ENCODE data around the gene NHSL2.

Gene NHSL2

DNA sequence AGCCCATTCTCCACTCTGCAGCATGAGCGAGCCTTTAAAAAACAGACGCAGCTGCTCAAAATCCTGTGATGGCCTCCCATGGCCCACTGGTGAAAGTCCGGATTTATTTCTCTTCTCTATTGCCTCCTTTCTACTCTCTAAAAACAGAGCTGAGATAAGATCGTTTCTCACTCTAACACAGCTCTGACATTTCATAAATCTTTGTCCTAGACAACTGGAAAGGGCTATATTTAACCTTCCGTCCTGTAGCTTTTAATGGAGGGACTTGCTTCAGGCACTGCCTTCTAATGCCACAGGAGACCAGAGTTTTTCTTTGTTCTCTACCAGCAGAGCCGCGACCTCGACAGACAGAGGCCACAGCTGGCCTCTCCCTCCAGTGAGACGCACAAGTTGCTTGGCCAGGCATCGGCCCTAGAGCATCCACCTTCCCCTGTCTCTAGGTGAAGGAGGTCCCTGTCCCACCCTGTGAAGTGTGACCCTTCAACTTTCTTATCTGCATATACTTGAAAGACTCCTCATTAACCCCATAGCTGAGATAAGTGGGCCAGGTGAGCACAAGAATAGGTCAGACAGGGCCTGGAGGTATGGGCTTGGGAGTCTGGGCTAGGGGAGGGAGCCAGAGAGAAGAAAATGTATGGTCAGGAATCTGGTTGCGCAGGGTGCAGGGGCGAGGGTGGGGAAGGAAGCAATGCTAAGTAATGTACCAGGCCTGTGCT is 171.1 kb downstream of the NHSL2 start:
- DNase-seq, result no peak

DNA sequence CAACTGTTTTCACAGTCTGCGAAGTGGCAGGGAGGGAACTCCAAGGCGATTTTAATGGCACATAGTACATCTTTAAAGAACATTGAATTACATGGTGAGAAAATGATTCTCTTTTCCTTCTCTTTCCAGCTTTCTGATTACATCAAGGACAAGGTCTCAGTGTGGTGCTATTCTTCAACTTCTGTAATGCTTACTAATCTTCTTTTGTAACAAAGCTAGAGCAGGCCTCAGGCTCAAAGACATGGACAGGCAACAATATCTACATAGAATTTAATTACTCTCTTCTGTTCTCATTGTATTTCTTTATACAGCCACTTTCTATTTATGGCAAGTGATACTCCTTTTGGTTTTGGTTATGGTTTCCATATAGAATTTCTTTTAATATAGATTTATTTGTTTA is 172.6 kb downstream of the NHSL2 start:
- DNase-seq, result no peak

DNA sequence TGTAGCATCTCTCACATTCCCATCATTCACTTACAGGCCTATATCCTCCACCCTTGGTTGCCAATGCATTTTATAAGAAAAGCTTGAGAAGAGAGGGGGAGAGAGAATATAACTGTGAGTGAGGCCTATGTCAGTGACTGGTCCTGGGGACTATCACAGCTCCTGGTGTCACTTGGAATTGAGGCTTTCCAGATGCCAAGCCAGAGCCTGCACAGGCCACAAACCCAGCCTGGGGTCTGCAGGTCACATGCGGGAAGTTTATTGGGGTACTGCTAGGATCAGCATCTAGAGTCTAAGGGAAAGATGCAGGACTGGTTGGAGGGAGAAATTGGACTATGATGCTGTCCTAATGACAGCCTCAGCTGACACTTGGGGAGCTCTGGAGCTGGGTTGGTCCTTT is 173.5 kb downstream of the NHSL2 start:
- DNase-seq, result no peak

GRCh38 chrX:72086995-72087394 is 176.3 kb downstream of the NHSL2 start:
- no peak for DNase-seq

DNA sequence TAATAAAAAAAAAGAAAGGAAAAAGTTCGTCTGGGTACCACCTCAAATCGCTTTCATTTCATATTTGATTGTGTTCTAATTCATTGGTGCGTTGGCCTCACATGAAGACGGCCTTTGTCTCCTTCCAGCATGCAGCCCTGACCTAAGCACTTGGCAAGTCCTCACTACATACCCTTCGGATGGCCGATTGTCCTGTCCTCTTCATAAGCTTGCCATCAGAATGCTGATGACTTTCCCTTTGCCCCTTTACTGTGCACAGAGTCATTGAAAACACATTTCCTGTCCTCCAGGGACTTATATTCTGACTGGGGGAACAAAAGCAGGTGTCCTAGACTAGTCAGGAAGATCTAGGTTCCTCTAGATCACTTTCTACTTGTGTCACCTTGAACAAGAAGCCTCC is 178.1 kb downstream of the NHSL2 start:
- no peak for DNase-seq

DNA sequence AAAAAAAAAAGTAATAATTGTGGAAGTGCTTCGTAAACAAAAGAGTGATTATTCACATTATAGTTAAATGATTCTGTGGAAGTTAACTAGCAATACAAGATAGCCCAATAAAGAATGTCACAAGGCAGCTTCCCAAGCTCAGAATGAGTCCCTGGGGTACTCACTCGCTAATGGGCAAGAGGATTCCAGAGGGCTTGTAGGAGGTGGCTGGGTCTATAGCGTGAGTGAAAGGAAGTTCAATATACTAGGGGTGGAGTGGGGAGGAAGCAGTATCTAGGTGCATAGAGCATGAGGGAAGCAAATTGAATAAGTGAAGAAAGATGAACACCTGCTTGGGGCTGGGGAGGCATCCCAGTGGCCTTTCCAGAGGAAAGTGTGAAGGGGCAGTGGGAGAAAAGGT is 178.6 kb downstream of the NHSL2 start:
- DNase-seq, result no peak

GRCh38 chrX:72094894-72095293 is 184.2 kb downstream of the NHSL2 start:
- DNase-seq, result peak; percentile 1

DNA sequence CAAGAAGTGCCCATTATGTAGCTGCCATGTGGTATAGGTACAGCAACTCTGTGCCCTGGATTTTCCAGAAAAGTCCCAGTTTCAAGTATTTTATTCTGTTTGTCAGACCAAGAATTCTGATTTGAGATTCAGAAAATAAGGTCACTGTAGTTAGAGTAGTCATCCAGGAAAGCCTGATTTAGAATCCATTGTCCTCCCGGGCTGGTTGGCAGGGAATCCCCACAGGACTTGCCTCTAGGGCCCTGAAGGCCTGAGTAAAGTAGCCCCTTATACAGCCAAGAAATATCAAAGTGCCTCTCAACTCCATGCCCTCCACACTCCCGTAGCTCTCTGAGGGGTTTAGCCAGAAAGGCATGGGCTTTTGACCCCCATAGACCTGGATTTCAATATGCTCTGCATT is 184.7 kb downstream of the NHSL2 start:
- DNase-seq, result no peak

DNA sequence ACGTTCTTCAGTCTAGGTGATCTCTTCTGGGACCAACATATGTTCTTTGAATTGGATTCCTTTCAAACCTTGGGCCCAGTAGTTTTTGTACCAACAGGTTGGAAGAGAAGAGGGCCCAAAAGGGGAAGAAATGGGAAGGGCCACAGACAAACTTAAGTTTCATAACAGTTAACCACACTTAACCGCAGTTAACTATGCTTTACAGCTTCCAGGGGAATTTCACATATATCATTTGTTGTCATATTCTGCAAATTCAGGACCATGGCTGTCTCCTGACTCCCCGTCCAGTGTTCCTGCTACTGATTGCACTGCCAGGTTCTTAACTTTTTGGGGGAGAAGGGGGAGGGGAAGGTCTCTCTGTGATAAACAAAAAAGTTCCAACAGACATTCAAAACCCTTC is 186.5 kb downstream of the NHSL2 start:
- no peak for DNase-seq

DNA sequence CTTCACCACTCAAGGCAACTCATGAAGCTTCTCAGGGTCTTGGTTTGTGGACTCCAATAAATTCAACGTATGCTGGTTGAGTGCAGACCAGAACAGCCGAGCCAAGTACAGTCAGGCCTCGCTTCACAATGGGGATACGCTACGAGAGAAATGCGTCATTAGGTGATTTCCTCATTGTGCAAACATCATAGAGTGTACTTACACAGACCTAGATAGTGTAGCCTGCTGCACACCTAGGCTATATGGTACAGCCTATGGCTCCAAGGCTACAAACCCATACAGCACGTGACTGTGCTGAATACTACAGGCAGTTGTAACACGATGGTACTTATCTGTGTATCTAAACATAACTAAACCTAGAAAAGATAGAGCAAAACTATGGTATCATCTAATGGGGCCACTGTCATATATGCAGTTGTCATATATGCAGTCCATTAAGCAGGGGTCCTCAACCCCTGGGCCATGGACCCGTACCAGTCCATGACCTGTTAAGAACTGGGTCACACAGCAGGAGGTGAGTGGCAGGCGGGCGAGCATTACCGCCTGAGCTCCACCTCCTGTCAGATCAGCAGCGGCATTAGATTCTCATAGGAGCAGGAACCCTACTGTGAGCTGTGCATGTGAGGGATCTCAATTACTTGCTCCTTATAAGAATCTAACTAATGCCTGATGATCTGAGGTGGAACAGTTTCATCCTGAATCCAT is 189.6 kb downstream of the NHSL2 start:
- DNase-seq, result peak; percentile 9

DNA sequence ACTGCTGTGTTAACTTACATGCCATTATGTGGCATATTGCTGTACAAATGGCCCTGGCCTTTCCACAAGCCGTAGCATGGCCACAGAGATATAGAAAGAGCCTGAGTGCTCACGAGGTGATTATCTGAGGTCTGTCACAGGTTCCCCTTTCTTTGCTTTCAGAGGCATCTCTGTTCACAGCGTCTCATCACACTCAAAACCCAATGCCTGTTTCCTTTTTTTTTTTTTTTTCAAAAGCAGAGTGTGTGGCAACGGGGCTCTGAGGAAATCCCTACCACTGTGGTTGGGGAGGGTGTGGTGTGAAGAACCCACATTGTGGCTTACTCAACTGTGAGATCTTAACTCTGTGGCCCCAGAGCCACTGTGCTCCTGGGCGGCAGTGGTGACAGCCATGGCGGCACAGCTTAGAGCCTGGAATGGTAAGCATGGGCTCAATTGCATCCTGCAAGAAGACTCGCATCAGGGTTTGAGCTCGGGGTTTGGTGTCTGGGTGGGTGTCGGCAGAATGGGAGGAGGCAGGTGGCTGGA is 190.2 kb downstream of the NHSL2 start:
- no peak for DNase-seq

DNA sequence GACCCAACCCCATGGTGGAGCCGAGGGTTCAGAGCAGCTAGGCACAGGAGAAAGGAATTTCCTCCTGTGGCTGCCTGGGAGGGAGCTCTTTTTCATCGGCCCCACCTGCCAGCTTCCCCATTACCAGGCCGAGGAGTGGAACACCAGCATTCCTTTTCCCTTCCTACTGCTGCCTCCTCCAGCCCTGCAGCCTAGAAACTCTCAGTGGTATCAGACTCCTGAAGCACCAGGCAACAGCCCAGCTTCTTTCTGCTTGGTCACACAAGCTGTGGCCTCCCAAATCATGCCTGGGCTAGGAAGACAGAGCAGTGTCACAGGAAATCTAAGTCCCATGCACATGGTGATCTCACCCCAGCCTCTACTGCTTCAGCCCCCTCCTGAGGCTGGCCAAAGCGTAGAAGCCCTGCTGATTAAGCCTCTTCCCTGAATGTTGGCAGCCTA is 191.0 kb downstream of the NHSL2 start:
- no peak for DNase-seq

DNA sequence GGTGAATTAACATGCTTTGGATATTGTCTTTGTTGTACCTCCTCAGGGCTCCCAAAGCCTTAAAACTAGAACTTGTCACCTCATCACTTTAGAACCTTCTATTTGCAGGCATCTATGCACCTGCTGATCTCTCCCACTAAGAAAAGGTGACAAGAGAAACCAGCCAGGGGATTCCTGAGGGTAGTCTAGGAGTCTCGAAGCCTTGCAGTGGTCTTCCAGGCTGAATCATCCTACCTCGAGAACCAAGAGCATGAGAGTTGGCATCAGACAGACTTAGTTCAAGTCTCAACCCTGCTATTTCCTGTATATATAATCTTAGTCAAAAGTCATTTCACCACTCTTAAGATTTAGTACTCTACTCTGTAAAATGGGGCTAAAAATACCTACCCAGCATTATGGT is 191.5 kb downstream of the NHSL2 start:
- DNase-seq, result no peak

- no peak for DNase-seq
These were observed 192.1 kb downstream of the NHSL2 start for GRCh38 chrX:72102760-72103159.

- DNase-seq, result no peak
These were observed 194.8 kb downstream of the NHSL2 start for GRCh38 chrX:72105436-72105835.

GRCh38 chrX:72107320-72107719 is 196.7 kb downstream of the NHSL2 start:
- no peak for DNase-seq

- no peak for DNase-seq
These were observed 197.4 kb downstream of the NHSL2 start for GRCh38 chrX:72107841-72108595.

DNA sequence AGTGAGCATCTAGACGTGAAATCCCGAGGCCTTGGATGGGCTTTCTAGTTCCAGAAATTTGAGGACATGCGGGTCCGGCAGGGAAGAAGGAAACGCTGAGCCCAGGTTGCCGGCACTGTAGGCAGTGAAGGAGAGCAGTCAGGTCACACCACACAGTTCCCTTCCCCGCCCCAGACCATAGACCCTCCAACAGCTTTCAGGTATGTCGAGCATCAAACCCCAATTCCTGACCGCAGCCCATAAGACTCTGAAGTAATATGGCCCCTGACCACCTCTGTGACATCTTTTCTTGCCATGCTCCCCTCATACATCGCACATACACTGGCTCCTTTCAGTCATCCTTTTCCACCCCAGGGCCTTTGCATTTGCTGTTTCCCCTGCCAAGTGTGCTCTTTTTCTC is 198.0 kb downstream of the NHSL2 start:
- DNase-seq, result no peak

- no peak for DNase-seq
These were observed 199.6 kb downstream of the NHSL2 start for GRCh38 chrX:72110051-72110875.

DNA sequence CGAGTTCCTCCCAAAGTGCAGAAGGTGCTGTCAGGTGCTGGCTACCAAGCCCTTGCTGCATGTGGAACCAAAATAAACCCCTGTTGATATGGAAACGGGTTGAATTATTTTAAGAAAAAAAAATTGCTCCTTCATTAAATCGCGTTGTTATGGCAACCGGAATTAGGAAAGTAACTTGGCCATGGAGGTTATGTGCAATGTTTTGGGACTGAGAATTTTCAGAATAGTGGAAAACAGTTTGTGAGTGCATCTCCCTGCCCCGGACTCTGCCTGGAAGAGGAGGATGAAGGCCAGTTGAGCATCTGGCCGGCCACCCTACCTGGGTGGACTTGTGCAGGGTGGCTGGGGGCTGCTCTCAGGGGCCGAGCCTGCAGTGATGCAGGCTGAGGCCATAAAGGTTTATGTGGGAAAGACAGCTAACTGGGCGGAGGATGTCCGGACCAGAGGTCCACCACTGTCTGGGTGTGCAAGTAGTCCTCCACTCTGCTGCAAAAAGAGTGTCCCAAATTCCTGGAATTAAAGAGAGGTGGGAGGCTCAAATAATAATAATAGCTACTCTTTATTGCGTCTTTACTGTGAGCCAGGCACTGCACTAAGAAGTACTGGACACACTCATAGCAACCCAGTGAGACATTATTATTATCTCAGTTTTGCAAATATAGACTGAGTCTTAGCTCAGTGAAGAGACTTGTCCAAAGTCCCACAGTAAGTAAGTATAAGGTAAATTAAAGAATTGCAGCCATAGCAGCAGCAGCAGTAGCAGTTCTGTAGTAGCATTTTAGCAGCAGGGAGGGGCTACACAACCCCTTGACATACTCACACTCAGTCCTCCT is 200.4 kb downstream of the NHSL2 start:
- DNase-seq, result no peak

GRCh38 chrX:72113461-72113860 is 202.8 kb downstream of the NHSL2 start:
- DNase-seq, result no peak

- DNase-seq, result no peak
These were observed 203.7 kb downstream of the NHSL2 start for GRCh38 chrX:72114306-72114705.
